ENCODE data around the gene DERA.

DERA gene

DNA sequence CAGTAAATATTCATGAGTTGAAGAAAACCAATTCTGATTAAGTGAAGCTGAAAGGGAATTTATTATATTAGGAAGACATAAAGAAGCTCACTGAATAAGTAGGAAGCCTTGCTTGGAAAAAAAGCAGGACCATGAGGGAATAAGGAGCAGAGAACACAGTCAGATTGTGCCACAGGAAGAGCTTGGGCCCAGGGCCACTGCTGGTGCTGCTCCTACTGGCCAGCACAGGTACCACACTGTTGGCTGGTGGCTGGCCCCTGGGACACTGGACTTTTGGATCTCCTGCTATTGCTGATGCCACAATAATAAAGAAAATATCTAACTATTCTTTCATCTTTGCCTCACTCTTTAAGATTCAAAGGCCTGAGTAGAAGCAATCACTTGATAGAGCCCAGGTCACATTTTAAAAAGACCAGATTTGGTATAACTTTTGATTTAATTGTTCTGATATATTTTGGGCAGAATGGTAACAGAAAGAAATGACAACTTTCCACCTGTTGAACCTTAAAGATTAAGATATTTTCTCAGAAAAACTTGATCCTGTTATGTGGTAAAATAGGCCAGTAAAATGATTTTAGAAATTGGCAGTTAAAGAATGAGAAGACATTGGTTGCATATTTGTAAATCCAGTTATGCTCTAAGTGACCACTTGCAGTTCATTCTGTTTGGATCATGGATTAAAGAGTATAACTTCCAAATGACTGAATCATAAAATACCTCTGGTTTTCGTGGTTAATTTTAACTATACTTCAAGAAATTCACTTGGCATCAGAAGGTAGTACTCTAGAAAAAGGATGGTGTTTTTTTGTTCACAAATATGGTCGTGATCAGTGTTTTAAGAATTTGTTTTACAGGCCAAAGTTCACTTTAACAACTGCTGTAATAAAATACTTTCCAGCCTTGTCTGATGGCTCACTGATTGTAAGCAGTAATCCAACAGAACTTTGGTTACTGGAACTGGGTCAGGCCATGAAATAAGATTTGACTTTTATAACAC lies 68.3 kb downstream of the DERA start:
- Histone ChIP-seq H3K27ac (ENCODE audit: low read depth, low read length) (peak overlapping the region; percentile 86), H3K36me3 (ENCODE audit: control insufficient read depth in 5 of 5, insufficient read depth in 5 of 5, low read length in 5 of 5) (peaks cover 0 to 25% (median 14%) of the 10 kb centered on the region in 5 donors), H3K9ac (ENCODE audit: low read length in 5 of 5) (peak overlapping the region in 1 of 5 donors; percentile 60), H3K27me3 (ENCODE audit: control insufficient read depth in 5 of 5, insufficient read depth in 4 of 5, low read length in 5 of 5) (no peaks in the 10 kb centered on the region), H3K4me1 (ENCODE audit: control insufficient read depth in 5 of 5, insufficient read depth in 5 of 5, low read length in 5 of 5) (peaks cover 0 to 15% (median 8%) of the 10 kb centered on the region in 5 donors), H3K9me3 (ENCODE audit: control insufficient read depth in 5 of 5, low read length in 5 of 5) (no peaks in the 10 kb centered on the region), H3K4me3 (ENCODE audit: low read depth in 1 of 5, low read length in 5 of 5) (no peak overlapping the region)

DNA sequence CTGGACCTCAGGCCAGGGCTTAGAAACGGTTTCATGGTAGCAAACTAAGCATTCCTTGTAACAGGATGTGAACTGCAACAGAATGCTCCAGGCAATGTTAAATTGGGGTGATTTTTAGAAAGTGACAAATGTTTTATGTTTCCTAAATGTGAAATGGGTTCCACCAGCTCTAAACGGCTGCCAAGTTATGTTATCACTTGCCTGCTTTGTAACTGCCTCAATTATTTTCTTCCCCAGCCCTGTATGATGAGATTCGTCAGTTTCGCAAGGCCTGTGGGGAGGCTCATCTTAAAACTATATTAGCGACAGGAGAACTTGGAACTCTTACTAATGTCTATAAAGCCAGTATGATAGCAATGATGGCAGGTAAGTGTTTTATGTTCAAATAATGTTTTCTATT lies 70.9 kb downstream of the DERA start:
- H3K9me3 ChIP-seq (ENCODE audit: control insufficient read depth in 5 of 5, low read length in 5 of 5) = no peaks in the 10 kb centered on the region
- H3K36me3 ChIP-seq (ENCODE audit: control insufficient read depth in 5 of 5, insufficient read depth in 5 of 5, low read length in 5 of 5) = peaks cover 0 to 19% (median 15%) of the 10 kb centered on the region in 5 donors
- H3K4me3 ChIP-seq (ENCODE audit: low read depth in 1 of 5, low read length in 5 of 5) = no peak overlapping the region
- H3K27me3 ChIP-seq (ENCODE audit: control insufficient read depth in 5 of 5, insufficient read depth in 4 of 5, low read length in 5 of 5) = no peaks in the 10 kb centered on the region
- H3K9ac ChIP-seq (ENCODE audit: low read length in 5 of 5) = no peak overlapping the region
- H3K4me1 ChIP-seq (ENCODE audit: control insufficient read depth in 5 of 5, insufficient read depth in 5 of 5, low read length in 5 of 5) = peaks cover 0 to 15% (median 8%) of the 10 kb centered on the region in 5 donors
- H3K27ac ChIP-seq (ENCODE audit: low read depth, low read length) = no peak overlapping the region

DNA sequence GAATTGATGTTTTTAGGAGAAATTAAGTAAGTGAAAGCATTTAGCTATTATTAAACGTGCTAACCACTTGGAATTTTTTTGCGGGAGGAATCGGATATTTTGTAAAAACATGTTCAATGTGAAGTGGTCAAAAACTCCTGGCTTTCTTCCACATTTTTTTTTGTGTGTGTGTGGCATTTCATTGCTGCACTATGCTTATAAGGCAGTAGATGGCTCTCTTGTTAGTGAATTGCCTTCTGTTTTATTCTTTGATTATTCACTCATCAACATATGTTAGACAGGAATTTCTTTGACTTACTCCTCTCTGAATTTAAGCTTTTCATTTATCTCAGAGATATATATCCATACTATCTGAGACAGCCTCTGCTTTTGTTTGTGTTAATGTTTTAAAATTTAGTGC lies 71.3 kb downstream of the DERA start:
- Histone ChIP-seq H3K4me1 (ENCODE audit: control insufficient read depth in 5 of 5, insufficient read depth in 5 of 5, low read length in 5 of 5) (peaks cover 0 to 15% (median 8%) of the 10 kb centered on the region in 5 donors), H3K9me3 (ENCODE audit: control insufficient read depth in 5 of 5, low read length in 5 of 5) (no peaks in the 10 kb centered on the region), H3K27ac (ENCODE audit: low read depth, low read length) (no peak overlapping the region), H3K27me3 (ENCODE audit: control insufficient read depth in 5 of 5, insufficient read depth in 4 of 5, low read length in 5 of 5) (no peaks in the 10 kb centered on the region), H3K9ac (ENCODE audit: low read length in 5 of 5) (no peak overlapping the region), H3K4me3 (ENCODE audit: low read depth in 1 of 5, low read length in 5 of 5) (no peak overlapping the region), H3K36me3 (ENCODE audit: control insufficient read depth in 5 of 5, insufficient read depth in 5 of 5, low read length in 5 of 5) (peaks cover 0 to 15% (median 12%) of the 10 kb centered on the region in 5 donors)

DNA sequence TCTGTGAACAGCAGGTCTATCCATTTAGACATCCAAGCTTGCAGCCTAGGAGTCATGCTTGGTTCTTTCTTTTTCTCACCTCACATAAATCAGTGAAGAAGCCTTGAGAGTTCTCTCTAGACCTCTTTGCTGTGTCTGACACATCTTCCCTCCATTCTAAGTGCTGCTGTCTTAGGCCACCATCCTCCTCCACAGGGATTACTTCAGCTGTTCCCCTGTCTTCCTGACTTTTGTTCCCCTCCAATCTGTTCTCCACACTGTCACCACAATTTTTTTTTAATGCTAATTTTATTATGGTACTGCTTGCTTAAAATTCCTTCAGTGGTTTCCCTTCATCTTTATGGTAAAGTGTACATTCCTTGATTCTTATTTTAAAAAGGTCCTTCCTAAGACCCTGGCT lies 71.8 kb downstream of the DERA start:
- H3K27ac ChIP-seq (ENCODE audit: low read depth, low read length) = no peak overlapping the region
- peaks cover 0 to 18% (median 12%) of the 10 kb centered on the region in 5 donors for H3K4me1 ChIP-seq (ENCODE audit: control insufficient read depth in 5 of 5, insufficient read depth in 5 of 5, low read length in 5 of 5)
- H3K4me3 ChIP-seq (ENCODE audit: low read depth in 1 of 5, low read length in 5 of 5) = no peak overlapping the region

DNA sequence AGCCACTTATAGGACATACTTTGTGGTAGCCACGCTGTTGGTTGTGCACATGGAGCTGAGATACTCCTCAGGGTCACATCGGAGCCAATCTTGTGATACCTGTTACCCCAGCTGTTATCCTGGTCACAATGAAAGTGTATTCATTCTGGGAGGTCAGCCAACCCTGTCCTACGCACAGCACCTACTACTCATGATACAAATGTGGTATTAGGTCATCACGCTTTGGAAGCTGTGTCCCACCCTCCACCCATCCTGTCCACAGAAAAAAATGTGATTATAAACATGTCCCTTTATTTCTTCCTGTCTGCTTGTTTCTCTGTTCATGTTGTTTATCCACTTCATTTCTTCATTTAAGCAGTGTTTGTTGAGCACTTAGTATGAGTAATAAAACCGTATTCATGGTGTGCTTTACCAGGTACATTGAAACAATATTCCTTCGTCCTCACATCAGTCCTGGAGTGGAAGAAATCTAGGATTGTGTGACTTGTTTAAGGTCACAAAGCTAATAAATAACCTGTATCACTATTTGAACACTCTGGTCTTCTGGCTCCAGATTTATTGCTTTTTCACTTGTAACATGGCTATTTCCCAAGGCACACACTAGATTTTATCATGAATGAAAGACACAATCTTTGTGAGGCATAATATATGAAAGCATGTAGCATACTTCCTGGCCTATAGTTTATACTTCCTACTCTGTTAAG lies 73.1 kb downstream of the DERA start:
- Histone ChIP-seq H3K27ac (ENCODE audit: low read depth, low read length) (no peak overlapping the region), H3K9me3 (ENCODE audit: control insufficient read depth in 5 of 5, low read length in 5 of 5) (no peaks in the 10 kb centered on the region)

More for the DNA sequence above, 71.8 kb downstream of the DERA start:
- Histone ChIP-seq H3K9me3 (ENCODE audit: control insufficient read depth in 5 of 5, low read length in 5 of 5) (no peaks in the 10 kb centered on the region), H3K36me3 (ENCODE audit: control insufficient read depth in 5 of 5, insufficient read depth in 5 of 5, low read length in 5 of 5) (peaks cover 0 to 18% (median 17%) of the 10 kb centered on the region in 5 donors), H3K27me3 (ENCODE audit: control insufficient read depth in 5 of 5, insufficient read depth in 4 of 5, low read length in 5 of 5) (no peaks in the 10 kb centered on the region), H3K9ac (ENCODE audit: low read length in 5 of 5) (no peak overlapping the region)

DNA sequence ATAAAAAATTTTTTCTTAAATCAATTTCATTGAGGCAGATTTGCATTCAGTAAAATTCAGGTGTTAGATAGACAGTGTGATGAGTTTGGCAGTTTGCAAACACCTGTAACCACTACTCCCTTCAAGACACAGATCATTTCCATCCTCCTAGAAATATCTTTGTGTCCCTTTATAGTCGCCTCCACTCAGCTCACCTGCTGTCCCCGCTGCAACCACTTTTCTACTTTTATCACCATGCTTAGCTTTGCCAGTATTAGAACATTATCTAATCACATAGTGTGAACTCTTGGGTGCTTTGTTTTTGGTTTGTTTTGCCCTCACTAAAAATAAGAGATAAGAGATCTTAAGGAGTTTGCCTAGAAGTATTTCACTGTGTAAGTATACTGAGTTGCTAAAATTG lies 73.8 kb downstream of the DERA start:
- H3K4me1 ChIP-seq (ENCODE audit: control insufficient read depth in 5 of 5, insufficient read depth in 5 of 5, low read length in 5 of 5) = peaks cover 0 to 14% (median 5%) of the 10 kb centered on the region in 5 donors
- H3K27ac ChIP-seq (ENCODE audit: low read depth, low read length) = no peak overlapping the region
- no peaks in the 10 kb centered on the region for H3K9me3 ChIP-seq (ENCODE audit: control insufficient read depth in 5 of 5, low read length in 5 of 5)
- H3K9ac ChIP-seq (ENCODE audit: low read length in 5 of 5) = no peak overlapping the region
- no peak overlapping the region for H3K4me3 ChIP-seq (ENCODE audit: low read depth in 1 of 5, low read length in 5 of 5)
- H3K36me3 ChIP-seq (ENCODE audit: control insufficient read depth in 5 of 5, insufficient read depth in 5 of 5, low read length in 5 of 5) = peaks cover 0 to 30% (median 29%) of the 10 kb centered on the region in 5 donors
- H3K27me3 ChIP-seq (ENCODE audit: control insufficient read depth in 5 of 5, insufficient read depth in 4 of 5, low read length in 5 of 5) = no peaks in the 10 kb centered on the region

More for the DNA sequence above, 73.1 kb downstream of the DERA start:
- H3K27me3 ChIP-seq (ENCODE audit: control insufficient read depth in 5 of 5, insufficient read depth in 4 of 5, low read length in 5 of 5) = no peaks in the 10 kb centered on the region
- H3K4me1 ChIP-seq (ENCODE audit: control insufficient read depth in 5 of 5, insufficient read depth in 5 of 5, low read length in 5 of 5) = peaks cover 0 to 17% (median 10%) of the 10 kb centered on the region in 5 donors
- peaks cover 0 to 30% (median 29%) of the 10 kb centered on the region in 5 donors for H3K36me3 ChIP-seq (ENCODE audit: control insufficient read depth in 5 of 5, insufficient read depth in 5 of 5, low read length in 5 of 5)
- no peak overlapping the region for H3K9ac ChIP-seq (ENCODE audit: low read length in 5 of 5)
- no peak overlapping the region for H3K4me3 ChIP-seq (ENCODE audit: low read depth in 1 of 5, low read length in 5 of 5)

DNA sequence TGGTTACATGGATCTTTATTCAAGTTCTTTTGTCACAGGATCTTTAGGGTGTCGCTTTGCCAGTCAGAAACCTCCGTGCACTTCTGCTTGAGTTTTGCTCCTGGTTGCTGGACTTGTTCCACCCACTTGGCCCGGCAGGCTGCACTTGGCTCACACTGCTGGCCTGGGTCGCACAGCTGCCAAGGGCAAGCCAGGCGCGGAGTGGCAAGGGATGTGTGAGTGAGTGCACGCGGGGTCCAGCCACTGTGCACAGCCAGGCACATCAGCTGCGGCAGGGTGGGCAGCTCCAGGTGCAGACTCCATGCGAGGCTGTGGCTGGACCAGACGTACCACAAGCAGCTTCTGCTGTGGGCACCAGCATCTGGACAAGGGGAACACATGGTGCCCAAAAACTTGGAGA lies 76.6 kb downstream of the DERA start:
- no peak overlapping the region for H3K27ac ChIP-seq (ENCODE audit: low read depth, low read length)
- peak overlapping the region in 1 of 5 donors; percentile 26 for H3K4me3 ChIP-seq (ENCODE audit: low read depth in 1 of 5, low read length in 5 of 5)
- H3K27me3 ChIP-seq (ENCODE audit: control insufficient read depth in 5 of 5, insufficient read depth in 4 of 5, low read length in 5 of 5) = no peaks in the 10 kb centered on the region
- H3K9me3 ChIP-seq (ENCODE audit: control insufficient read depth in 5 of 5, low read length in 5 of 5) = no peaks in the 10 kb centered on the region
- peaks cover 5 to 30% (median 29%) of the 10 kb centered on the region in 5 donors for H3K36me3 ChIP-seq (ENCODE audit: control insufficient read depth in 5 of 5, insufficient read depth in 5 of 5, low read length in 5 of 5)
- peaks cover 0 to 8% (median 5%) of the 10 kb centered on the region in 5 donors for H3K4me1 ChIP-seq (ENCODE audit: control insufficient read depth in 5 of 5, insufficient read depth in 5 of 5, low read length in 5 of 5)
- H3K9ac ChIP-seq (ENCODE audit: low read length in 5 of 5) = no peak overlapping the region

DNA sequence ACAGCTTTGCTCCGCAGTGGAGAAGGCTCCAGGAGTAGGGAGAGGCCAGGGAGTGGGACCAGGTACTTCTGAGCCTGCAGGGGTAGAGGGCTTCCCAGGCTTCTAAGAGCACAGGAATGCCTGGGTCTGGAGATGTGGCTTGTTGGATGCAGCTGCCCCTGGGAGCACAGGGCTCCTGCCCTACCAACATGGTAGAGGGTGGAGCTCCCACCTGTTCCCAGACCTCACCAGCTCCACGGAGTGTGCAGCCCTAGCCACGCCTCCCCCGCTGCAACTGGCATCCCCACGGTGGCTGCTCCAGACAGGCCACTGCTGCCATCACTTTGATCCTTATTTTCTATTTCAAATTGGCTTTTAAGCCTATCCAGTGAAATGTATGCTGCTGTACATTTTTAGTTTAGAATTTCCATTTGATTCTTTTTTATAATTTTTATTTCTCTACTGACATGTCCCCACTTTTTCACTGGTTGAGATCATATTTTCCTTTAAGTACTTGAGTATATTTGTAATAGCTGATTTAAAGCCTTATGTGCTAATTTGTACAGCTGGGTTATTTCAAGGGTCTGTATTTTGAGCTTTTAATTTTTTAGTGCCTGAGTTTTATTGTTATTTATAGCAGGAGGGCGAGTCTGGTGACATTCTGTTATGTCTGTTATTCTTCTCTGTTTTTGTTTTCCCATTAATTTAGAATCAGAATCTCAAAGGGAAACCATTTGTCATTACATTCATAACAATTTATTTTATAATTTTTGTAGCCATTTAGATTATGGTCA lies 78.0 kb downstream of the DERA start:
- Histone ChIP-seq H3K4me1 (ENCODE audit: control insufficient read depth in 5 of 5, insufficient read depth in 5 of 5, low read length in 5 of 5) (peaks cover 0 to 8% (median 5%) of the 10 kb centered on the region in 5 donors), H3K27me3 (ENCODE audit: control insufficient read depth in 5 of 5, insufficient read depth in 4 of 5, low read length in 5 of 5) (no peaks in the 10 kb centered on the region), H3K9ac (ENCODE audit: low read length in 5 of 5) (no peak overlapping the region), H3K9me3 (ENCODE audit: control insufficient read depth in 5 of 5, low read length in 5 of 5) (no peaks in the 10 kb centered on the region), H3K36me3 (ENCODE audit: control insufficient read depth in 5 of 5, insufficient read depth in 5 of 5, low read length in 5 of 5) (peaks cover 5 to 20% (median 18%) of the 10 kb centered on the region in 5 donors), H3K4me3 (ENCODE audit: low read depth in 1 of 5, low read length in 5 of 5) (no peak overlapping the region), H3K27ac (ENCODE audit: low read depth, low read length) (no peak overlapping the region)

DNA sequence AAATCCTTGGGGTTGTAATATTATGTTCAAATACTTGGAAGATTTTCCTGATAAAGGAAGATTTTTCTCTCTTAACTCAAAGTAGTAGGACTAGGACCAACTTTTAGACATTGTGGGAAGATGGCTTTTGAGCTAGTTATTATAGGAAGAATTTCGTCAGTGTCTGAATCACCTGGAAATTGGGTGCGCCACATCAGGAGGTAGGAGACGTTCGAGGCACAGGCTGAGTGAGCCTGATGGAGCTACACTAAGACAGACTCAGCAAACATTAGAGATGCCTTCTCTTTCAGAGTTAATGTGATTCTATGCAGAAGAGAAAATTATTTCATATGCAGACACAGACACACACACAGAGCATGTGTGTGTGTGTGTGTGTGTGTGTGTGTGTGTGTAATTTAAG lies 84.7 kb downstream of the DERA start:
- no peak overlapping the region for H3K4me3 ChIP-seq (ENCODE audit: low read depth in 1 of 5, low read length in 5 of 5)

More for the DNA sequence above, 84.7 kb downstream of the DERA start:
- H3K9me3 ChIP-seq (ENCODE audit: control insufficient read depth in 5 of 5, low read length in 5 of 5) = no peaks in the 10 kb centered on the region
- H3K36me3 ChIP-seq (ENCODE audit: control insufficient read depth in 5 of 5, insufficient read depth in 5 of 5, low read length in 5 of 5) = peaks cover 0 to 8% (median 0%) of the 10 kb centered on the region in 5 donors
- H3K9ac ChIP-seq (ENCODE audit: low read length in 5 of 5) = no peak overlapping the region
- peaks cover 0 to 18% (median 7%) of the 10 kb centered on the region in 5 donors for H3K4me1 ChIP-seq (ENCODE audit: control insufficient read depth in 5 of 5, insufficient read depth in 5 of 5, low read length in 5 of 5)
- H3K27ac ChIP-seq (ENCODE audit: low read depth, low read length) = no peak overlapping the region
- no peaks in the 10 kb centered on the region for H3K27me3 ChIP-seq (ENCODE audit: control insufficient read depth in 5 of 5, insufficient read depth in 4 of 5, low read length in 5 of 5)

All from subcutaneous abdominal adipose tissue (tissue), 5 donors.